WERI-Rb-1 (cell line): ENCODE results near the gene FATE1.

Experiments
- DNase-seq: peaks from one replicate; pipeline ENCODE4 v3.0.0-alpha.2; 2020
- H3K27ac ChIP-seq: fragments of 250-450 bp; sonication (Bioruptor Pico); 2 replicates; pipeline ENCODE4 v1.5.1; 2020; ENCODE audit warnings: mild to moderate bottlenecking, moderate library complexity
- H3K27me3 ChIP-seq: fragments of 250-450 bp; sonication (Bioruptor Pico); 2 replicates; pipeline ENCODE4 v1.5.1; 2021; ENCODE audit warnings: mild to moderate bottlenecking, low read depth, moderate library complexity; ENCODE audit not compliant: insufficient read depth, severe bottlenecking
- H3K36me3 ChIP-seq: fragments of 250-450 bp; sonication (Bioruptor Pico); 2 replicates; pipeline ENCODE4 v1.5.1; 2020; ENCODE audit warnings: mild to moderate bottlenecking, moderate library complexity
- H3K4me3 ChIP-seq: 2 replicates; pipeline ENCODE4 v1.5.1; 2011; ENCODE audit warnings: low read depth, mild to moderate bottlenecking, control low read depth, low read length
- H3K9me3 ChIP-seq: fragments of 250-450 bp; sonication (Bioruptor Pico); 2 replicates; pipeline ENCODE4 v1.5.1; 2021; ENCODE audit warnings: mild to moderate bottlenecking, moderate library complexity; ENCODE audit not compliant: severe bottlenecking
- CTCF ChIP-seq: IDR thresholded peaks from 2 replicates; pipeline ENCODE4 v1.5.1; 2011; ENCODE audit warnings: low read depth, mild to moderate bottlenecking, control low read depth, inconsistent platforms, low read length

Gene FATE1

GRCh38 chrX:151704041-151704663, 11.7 kb upstream of the FATE1 start:
- no peak overlapping the region for H3K27ac ChIP-seq
- H3K9me3 ChIP-seq = peaks cover 2% of the 10 kb centered on the region
- no peak for DNase-seq
- peaks cover 13% of the 10 kb centered on the region for H3K27me3 ChIP-seq
- no peak for TF ChIP-seq CTCF
- no peak overlapping the region for H3K4me3 ChIP-seq
- no peaks in the 10 kb centered on the region for H3K36me3 ChIP-seq

DNA sequence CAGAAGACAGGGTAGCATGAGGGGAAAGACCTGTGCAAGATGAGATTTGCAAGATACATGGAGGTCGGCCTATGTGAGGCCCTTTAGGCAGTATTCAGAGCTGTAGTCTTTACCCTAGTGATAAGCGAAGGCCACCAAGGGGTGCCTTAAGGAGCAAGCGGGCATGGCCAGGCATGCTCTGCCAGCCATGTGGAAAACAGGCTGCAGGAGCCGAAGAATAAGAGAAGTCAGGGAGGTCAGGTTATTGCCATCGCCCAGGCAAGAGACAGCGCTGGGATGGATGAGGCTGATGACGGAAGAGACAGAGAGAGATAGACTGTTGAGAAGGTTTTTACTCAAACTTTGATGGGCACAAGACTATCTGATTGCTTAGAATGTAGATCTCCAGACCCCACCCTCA, 7.0 kb upstream of the FATE1 start:
- Histone ChIP-seq H3K4me3 (no peak overlapping the region), H3K27me3 (peaks cover 17% of the 10 kb centered on the region), H3K9me3 (peaks cover 2% of the 10 kb centered on the region), H3K27ac (no peak overlapping the region), H3K36me3 (no peaks in the 10 kb centered on the region)
- DNase-seq = no peak
- TF ChIP-seq CTCF = no peak

DNA sequence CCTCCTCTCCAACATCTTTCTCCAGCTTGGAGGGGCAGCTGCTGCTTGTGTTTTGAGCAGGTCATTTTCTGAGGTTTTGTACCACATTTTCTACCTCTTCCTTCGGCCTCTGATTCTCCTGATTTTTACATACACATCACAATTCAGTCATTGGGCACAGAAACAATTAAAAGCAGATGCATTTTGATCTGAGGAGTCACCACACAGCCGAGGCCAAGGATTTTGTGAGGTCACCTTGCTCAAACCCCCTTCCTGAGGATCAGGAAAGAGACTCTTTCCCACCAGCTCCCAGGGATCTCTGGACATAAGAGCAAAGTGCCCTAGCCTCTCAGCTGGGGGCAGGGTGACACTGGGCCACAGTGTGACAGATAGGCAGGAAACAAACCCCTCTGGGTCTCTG, 5.4 kb upstream of the FATE1 start:
- Histone ChIP-seq H3K36me3 (no peaks in the 10 kb centered on the region), H3K27me3 (peaks cover 20% of the 10 kb centered on the region), H3K9me3 (peaks cover 2% of the 10 kb centered on the region), H3K27ac (no peak overlapping the region), H3K4me3 (no peak overlapping the region)
- DNase-seq = no peak
- TF ChIP-seq CTCF = no peak

DNA sequence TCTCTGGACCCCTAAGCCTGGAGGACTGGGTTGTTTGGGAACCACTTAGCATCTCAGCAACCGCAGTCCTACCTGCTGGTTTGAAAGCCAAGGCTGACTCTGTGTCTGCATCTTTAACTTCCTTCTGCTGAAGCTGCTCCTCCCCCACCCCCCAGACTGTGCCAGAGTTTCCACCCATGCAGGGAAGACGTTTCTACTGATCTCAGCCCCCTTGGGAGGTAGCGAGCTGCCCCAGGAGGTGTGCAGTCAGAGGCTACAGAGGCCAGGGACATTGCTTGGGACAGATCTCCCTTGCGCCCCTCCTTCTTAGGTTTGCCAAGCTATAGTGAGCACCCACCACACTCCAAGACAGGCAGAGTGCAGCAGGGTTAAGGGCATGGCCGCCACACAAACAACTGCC, 4.7 kb upstream of the FATE1 start:
- no peak for TF ChIP-seq CTCF
- peaks cover 2% of the 10 kb centered on the region for H3K9me3 ChIP-seq
- no peak overlapping the region for H3K4me3 ChIP-seq
- DNase-seq = no peak
- no peaks in the 10 kb centered on the region for H3K36me3 ChIP-seq
- no peak overlapping the region for H3K27ac ChIP-seq
- H3K27me3 ChIP-seq = peaks cover 23% of the 10 kb centered on the region

DNA sequence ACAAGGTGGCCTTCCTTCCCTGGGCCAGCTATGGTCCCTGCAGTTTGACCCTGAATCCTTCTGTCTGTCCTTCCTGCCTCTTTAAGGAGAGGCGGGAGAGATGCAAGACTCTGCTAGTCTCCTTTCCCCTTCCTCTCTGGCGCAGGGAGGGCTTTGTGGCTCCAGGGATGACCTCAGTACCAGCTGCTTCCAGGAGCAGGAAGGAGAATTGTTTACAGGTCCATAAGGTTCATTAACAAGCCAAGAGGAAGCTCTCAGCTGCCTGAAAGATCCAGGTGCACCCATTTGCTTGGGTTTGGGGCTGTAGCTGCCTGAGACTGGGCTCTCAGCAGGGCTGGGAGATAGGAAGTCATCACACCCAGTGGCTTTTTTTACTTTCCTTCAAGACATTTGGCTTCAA, 4.0 kb upstream of the FATE1 start:
- no peaks in the 10 kb centered on the region for H3K36me3 ChIP-seq
- peaks cover 29% of the 10 kb centered on the region for H3K27me3 ChIP-seq
- H3K4me3 ChIP-seq = no peak overlapping the region
- DNase-seq = no peak
- H3K9me3 ChIP-seq = peaks cover 2% of the 10 kb centered on the region
- TF ChIP-seq CTCF = no peak
- no peak overlapping the region for H3K27ac ChIP-seq

- Histone ChIP-seq H3K27ac (no peak overlapping the region), H3K36me3 (no peaks in the 10 kb centered on the region), H3K4me3 (no peak overlapping the region), H3K9me3 (peaks cover 2% of the 10 kb centered on the region), H3K27me3 (peaks cover 34% of the 10 kb centered on the region)
- DNase-seq = no peak
- TF ChIP-seq CTCF = no peak
Observed at GRCh38 chrX:151712253-151712652, 3.6 kb upstream of the FATE1 start.
